Sigmoid colon (tissue), 7 donors: ENCODE measurements around the gene PSMD3. TPM values are rescaled to one million over a fixed set of nuclear protein-coding genes. Genes with fewer than 3 reads are reported as not detected.
"Not testable (repeated sequence)": the region's sequence is repeated elsewhere in the genome, so short reads cannot be mapped to it uniquely, and the experiment has no call there.

ENCODE experiments used
- DNase-seq: peaks from one replicate; pipeline ENCODE4 v3.0.0-alpha.2; 2019
- H3K27ac ChIP-seq, 4 donors: fragments of 200-600 bp; sonication (generic); one replicate each; pipeline ENCODE4 v1.5.1; 2016 to 2019; ENCODE audit warnings: mild to moderate bottlenecking in 1 of 4
- H3K27me3 ChIP-seq, 3 donors: fragments of 200-600 bp; sonication (generic); one replicate each; pipeline ENCODE4 v1.5.1; 2019; ENCODE audit warnings: mild to moderate bottlenecking in 1 of 3
- H3K36me3 ChIP-seq, 4 donors: fragments of 200-600 bp; sonication (generic); one replicate each; pipeline ENCODE4 v1.5.1; 2016 to 2019
- H3K4me1 ChIP-seq, 4 donors: fragments of 200-600 bp; sonication (generic); one replicate each; pipeline ENCODE4 v1.5.1; 2017 to 2019
- H3K4me3 ChIP-seq, 4 donors: fragments of 200-600 bp; sonication (generic); one replicate each; pipeline ENCODE4 v1.5.1; 2017 to 2019; ENCODE audit warnings: mild to moderate bottlenecking in 2 of 4, moderate library complexity in 1 of 4
- H3K9me3 ChIP-seq, 4 donors: fragments of 200-600 bp in 3 of 4; sonication (generic) in 3 of 4; one replicate each; pipeline versions ENCODE4 v1.5.1 to v1.6.1; 2013 to 2019
- CTCF ChIP-seq, 4 experiments: fragments of 450-650 bp in 3 of 4; fragments of 200-600 bp in 1 of 4; IDR thresholded peaks; one replicate each; pipeline ENCODE4 v1.5.1; 2016 to 2019; ENCODE audit warnings: antibody characterized with exemption in 4 of 4, mild to moderate bottlenecking in 3 of 4, moderate library complexity in 2 of 4
- EP300 ChIP-seq, 4 donors: sonication (generic); formaldehyde crosslinking; IDR thresholded peaks; one replicate each; pipeline ENCODE4 v1.6.1; 2017; ENCODE audit warnings: antibody characterized with exemption in 4 of 4
- POLR2A ChIP-seq, 2 donors: fragments of 450-650 bp; IDR thresholded peaks; one replicate each; pipeline ENCODE4 v1.6.1; 2016; ENCODE audit warnings: antibody characterized with exemption in 2 of 2, mild to moderate bottlenecking in 2 of 2, moderate library complexity in 2 of 2
- POLR2AphosphoS5 ChIP-seq, 4 donors: sonication (generic); formaldehyde crosslinking; IDR thresholded peaks; one replicate each; pipeline ENCODE4 v1.6.1; 2017; ENCODE audit warnings: antibody characterized with exemption in 4 of 4
- WGBS, 2 donors: extraction: QIAGEN DNeasy Blood & Tissue Kit; methylation state at CpG; one replicate each; pipeline ENCODE4 v1.1.7; 2013; 5-methylcytosine and 5-hydroxymethylcytosine counted together
- intact Hi-C: fragments of 100-400 bp; cut with DNase I; formaldehyde crosslinking; loops from one replicate; pipeline ENCODE4 v1.15.1; 2023
- polyA plus RNA-seq, 3 donors: library from polyadenylated mRNA; stranded (reverse); fragments of 200-250 nt; gene quantifications; one replicate each; pipeline ENCODE4 v1.2.3, GENCODE V29; 2013
- total RNA-seq, 4 donors: library from RNA; depleted of rRNA; stranded (reverse); fragments of >200 nt; gene quantifications; one replicate each; pipeline ENCODE4 v1.1.0, GENCODE V29; 2016
- donor health status: healthy with polysubstance abuse.
- donor health status: Bipolar disorder and iron deficiency.
- donor health status: healthy.

PSMD3 gene
- total and polyA plus RNA-seq, 7 donors = 53.2 to 112 (median 66.7) TPM

GRCh38 chr17:39944393-39944711 lies 36.3 kb upstream of the PSMD3 start:
- WGBS, 2 donors = 79 to 86% methylated on average over 16 of the region's 16 CpGs
- no peaks in the 10 kb centered on the region for H3K9me3 ChIP-seq
- intact Hi-C loops = no loop called here
- TF ChIP-seq POLR2A (IDR thresholded peaks at IDR 0.05) (no peak), CTCF (IDR thresholded peaks at IDR 0.05) (no peak), POLR2AphosphoS5 (IDR thresholded peaks at IDR 0.05) (no peak), EP300 (IDR thresholded peaks at IDR 0.05) (no peak)
- no peak overlapping the region for H3K27ac ChIP-seq
- H3K36me3 ChIP-seq = no peaks in the 10 kb centered on the region
- H3K27me3 ChIP-seq = no peaks in the 10 kb centered on the region
- no peak for DNase-seq
- no peak overlapping the region for H3K4me3 ChIP-seq
- H3K4me1 ChIP-seq = peaks cover 0 to 11% (median 10%) of the 10 kb centered on the region in 4 donors

GRCh38 chr17:39946551-39947330 lies 33.9 kb upstream of the PSMD3 start:
- H3K4me1 ChIP-seq = no peaks in the 10 kb centered on the region
- H3K9me3 ChIP-seq = no peaks in the 10 kb centered on the region
- no peak for DNase-seq
- no peaks in the 10 kb centered on the region for H3K36me3 ChIP-seq
- intact Hi-C loops = no loop called here
- H3K27me3 ChIP-seq = no peaks in the 10 kb centered on the region
- 87 to 89% methylated on average over 15 of the region's 15 CpGs for WGBS, 2 donors
- no peak overlapping the region for H3K4me3 ChIP-seq
- no peak overlapping the region for H3K27ac ChIP-seq
- no peak for TF ChIP-seq CTCF (IDR thresholded peaks at IDR 0.05)
- TF ChIP-seq POLR2A (IDR thresholded peaks at IDR 0.05) = no peak
- no peak for TF ChIP-seq POLR2AphosphoS5 (IDR thresholded peaks at IDR 0.05)
- TF ChIP-seq EP300 (IDR thresholded peaks at IDR 0.05) = no peak

GRCh38 chr17:39948489-39948828 lies 32.1 kb upstream of the PSMD3 start:
- H3K27me3 ChIP-seq, H3K4me1 ChIP-seq, H3K36me3 ChIP-seq, intact Hi-C loops, H3K4me3 ChIP-seq, H3K9me3 ChIP-seq, H3K27ac ChIP-seq, DNase-seq: not testable (repeated sequence)
- 58 to 80% methylated on average over 5 of the region's 5 CpGs for WGBS, 2 donors

GRCh38 chr17:39949028-39949427 lies 31.6 kb upstream of the PSMD3 start:
- intact Hi-C loops = no loop called here
- H3K27me3 ChIP-seq = no peaks in the 10 kb centered on the region
- H3K9me3 ChIP-seq = no peaks in the 10 kb centered on the region
- no peak overlapping the region for H3K4me3 ChIP-seq
- WGBS, 2 donors = 43 to 64% methylated on average over 2 of the region's 2 CpGs
- no peaks in the 10 kb centered on the region for H3K36me3 ChIP-seq
- DNase-seq = no peak
- TF ChIP-seq POLR2AphosphoS5 (IDR thresholded peaks at IDR 0.05) (no peak), POLR2A (IDR thresholded peaks at IDR 0.05) (no peak), EP300 (IDR thresholded peaks at IDR 0.05) (no peak), CTCF (IDR thresholded peaks at IDR 0.05) (no peak)
- H3K4me1 ChIP-seq = peaks cover 0 to 13% (median 12%) of the 10 kb centered on the region in 4 donors
- no peak overlapping the region for H3K27ac ChIP-seq

GRCh38 chr17:39950871-39951348 lies 29.7 kb upstream of the PSMD3 start:
- TF ChIP-seq POLR2A (IDR thresholded peaks at IDR 0.05) (no peak), EP300 (IDR thresholded peaks at IDR 0.05) (no peak), CTCF (IDR thresholded peaks at IDR 0.05) (no peak), POLR2AphosphoS5 (IDR thresholded peaks at IDR 0.05) (no peak)
- H3K36me3 ChIP-seq = no peaks in the 10 kb centered on the region
- H3K4me3 ChIP-seq = no peak overlapping the region
- no peak overlapping the region for H3K27ac ChIP-seq
- WGBS, 2 donors = 60 to 72% methylated on average over 5 of the region's 5 CpGs
- H3K27me3 ChIP-seq = no peaks in the 10 kb centered on the region
- intact Hi-C loops = loop anchor here (2.0 kb wide), 1 partner anchor 22 kb away; no protein-coding TSS in a partner anchor
- peaks cover 0 to 13% (median 12%) of the 10 kb centered on the region in 4 donors for H3K4me1 ChIP-seq
- H3K9me3 ChIP-seq = no peaks in the 10 kb centered on the region
- no peak for DNase-seq
